HUES6 (cell line): ENCODE results near the gene PTGIR.
A peak's percentile ranks its signal among the peaks of the same experiment; 100 is the strongest.
"Not testable (repeated sequence)": the region's sequence is repeated elsewhere in the genome, so short reads cannot be mapped to it uniquely, and the experiment has no call there.

Experiments
- H3K27ac ChIP-seq: 2 replicates; pipeline ENCODE4 v1.7.0; 2013; ENCODE audit warnings: low read depth, mild to moderate bottlenecking, low read length, inconsistent platforms
- H3K27me3 ChIP-seq: 2 replicates; pipeline ENCODE4 v1.6.1; 2013; ENCODE audit warnings: low read length; ENCODE audit not compliant: control insufficient read depth, insufficient read depth
- H3K36me3 ChIP-seq: 2 replicates; pipeline ENCODE4 v1.6.1; 2013; ENCODE audit warnings: low read length; ENCODE audit not compliant: control insufficient read depth, insufficient read depth
- H3K4me1 ChIP-seq: 2 replicates; pipeline ENCODE4 v1.6.1; 2013; ENCODE audit warnings: low read length; ENCODE audit not compliant: control insufficient read depth, insufficient read depth
- H3K4me3 ChIP-seq: 2 replicates; pipeline ENCODE4 v1.5.1; 2013; ENCODE audit warnings: low read depth, low read length
- H3K9ac ChIP-seq: one replicate; pipeline ENCODE4 v1.6.1; 2013; ENCODE audit warnings: mild to moderate bottlenecking, low read length
- H3K9me3 ChIP-seq: 2 replicates; pipeline ENCODE4 v1.6.1; 2013; ENCODE audit warnings: low read depth, low read length; ENCODE audit not compliant: control insufficient read depth, insufficient read depth

The PTGIR gene

DNA sequence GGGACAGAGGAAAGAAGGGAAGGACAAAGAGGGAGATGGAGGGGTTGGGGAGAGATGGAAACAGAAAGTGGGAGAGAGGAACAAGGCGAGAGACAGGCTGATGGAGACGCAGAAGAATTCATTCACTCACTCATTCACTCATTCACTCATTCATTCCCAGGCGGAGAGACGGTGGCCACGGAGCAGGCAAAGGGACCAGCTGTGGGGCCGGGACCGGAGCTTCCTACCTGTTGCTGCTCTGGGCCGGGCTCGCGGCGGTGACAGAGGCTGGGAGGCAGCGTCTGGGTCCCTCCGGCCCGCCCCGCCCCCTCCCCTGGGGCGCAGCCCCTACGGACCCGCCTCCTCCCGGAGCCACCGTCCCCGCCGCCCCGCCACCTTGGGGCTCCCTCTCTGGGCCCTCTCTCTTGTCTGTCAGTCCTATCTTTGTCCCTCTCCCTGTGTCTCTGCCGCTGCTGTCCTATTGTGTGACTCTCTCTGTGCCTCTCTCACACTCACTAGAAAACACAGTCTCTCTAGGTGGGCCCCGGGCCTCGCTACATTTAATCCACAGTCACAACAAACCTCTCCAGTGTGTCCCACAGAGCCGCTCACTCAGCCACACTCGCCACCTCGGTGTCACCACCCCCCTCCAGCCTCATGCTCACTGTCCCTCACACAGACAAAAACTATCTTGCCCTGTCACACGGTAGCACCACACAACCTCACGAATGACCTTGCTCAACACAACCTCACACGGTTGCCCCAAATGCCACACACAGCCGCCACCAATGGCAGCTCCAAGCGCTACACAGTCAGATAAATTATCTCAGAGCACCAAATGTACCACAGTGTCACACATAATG lies 11.3 kb upstream of the PTGIR start, which contains the start of gene GNG8:
Gene GNG8 (minus strand): TSS at position 283 of the 842 bp plus-strand sequence. CDS start 1,520 bp downstream, outside the sequence.
- H3K27ac ChIP-seq, result no peak within 1 kb of the TSS
- peaks cover 27% of the 10 kb centered on the region for H3K4me1 ChIP-seq
- H3K9ac ChIP-seq, result no peak within 1 kb of the TSS
- H3K9me3 ChIP-seq, result no peaks in the 10 kb centered on the region
- peaks cover 78% of the 10 kb centered on the region for H3K27me3 ChIP-seq
- H3K36me3 ChIP-seq, result no peaks in the 10 kb centered on the region
- H3K4me3 ChIP-seq, result peak within 1 kb of the TSS; percentile 69

DNA sequence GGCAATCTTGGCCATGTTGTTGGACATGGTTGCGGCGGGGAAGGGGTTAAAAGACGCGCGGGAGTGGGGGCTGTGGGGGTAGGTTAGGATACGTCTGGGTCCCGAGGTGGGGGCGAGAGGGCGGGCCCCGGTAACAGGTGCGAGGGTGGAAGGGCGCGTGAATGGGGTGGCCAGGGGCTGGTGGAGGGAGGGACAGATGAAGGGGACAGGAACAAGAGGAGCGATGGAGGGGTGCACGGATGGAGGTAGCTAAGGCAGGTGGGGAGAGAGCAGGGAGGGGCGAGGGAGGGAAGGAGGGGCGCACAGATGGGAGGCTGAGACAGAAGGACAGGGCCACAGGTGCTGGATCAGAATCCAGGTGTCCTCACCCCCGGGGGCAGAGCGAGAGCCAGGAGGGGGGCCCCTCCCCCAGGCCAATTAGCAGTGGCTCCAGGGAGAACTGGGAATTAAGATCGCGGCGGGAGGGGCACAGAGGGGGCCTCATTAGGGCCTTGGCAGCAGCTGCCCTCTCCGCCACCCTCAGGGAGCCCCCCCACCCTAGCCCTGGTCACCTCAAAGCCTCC lies 9.8 kb upstream of the PTGIR start:
- no peak overlapping the region for H3K27ac ChIP-seq

DNA sequence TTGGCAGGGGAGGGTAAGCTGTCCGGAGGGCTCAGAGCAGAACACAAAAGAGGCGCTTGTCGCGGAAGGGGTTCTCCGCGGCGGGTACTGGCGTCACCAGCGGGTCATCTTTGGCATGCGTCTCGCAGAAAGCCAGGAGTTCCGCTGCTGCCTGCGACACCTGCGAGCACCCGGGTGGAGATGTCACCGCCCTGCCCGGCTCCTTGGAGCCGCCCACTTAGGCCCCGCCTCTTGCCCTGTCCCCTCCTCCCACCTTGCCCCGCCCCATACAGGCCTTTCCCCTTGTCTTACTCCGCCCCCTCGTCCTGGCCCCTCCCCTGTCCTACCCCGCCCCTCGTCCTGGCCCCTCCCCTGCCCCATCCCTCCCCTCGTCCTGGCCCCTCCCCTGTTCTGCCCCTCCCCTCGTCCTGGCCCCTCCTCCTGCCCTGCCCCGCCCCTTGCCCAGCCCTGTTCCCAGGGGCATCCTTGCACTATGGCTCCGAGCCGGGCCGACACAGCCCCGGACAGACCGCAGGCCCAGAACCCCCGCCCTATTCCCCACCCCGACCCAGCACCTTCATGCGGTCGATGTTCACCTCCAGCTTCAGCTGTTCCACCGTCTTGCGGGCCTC lies 9.3 kb upstream of the PTGIR start:
- Histone ChIP-seq H3K9me3 (no peaks in the 10 kb centered on the region), H3K27ac (no peak overlapping the region), H3K4me1 (peaks cover 29% of the 10 kb centered on the region), H3K4me3 (peak overlapping the region; percentile 69), H3K27me3 (peaks cover 63% of the 10 kb centered on the region), H3K36me3 (no peaks in the 10 kb centered on the region), H3K9ac (no peak overlapping the region)

More for the DNA sequence above, 9.8 kb upstream of the PTGIR start:
- peak overlapping the region; percentile 69 for H3K4me3 ChIP-seq
- no peaks in the 10 kb centered on the region for H3K9me3 ChIP-seq
- no peak overlapping the region for H3K9ac ChIP-seq
- no peaks in the 10 kb centered on the region for H3K36me3 ChIP-seq
- H3K27me3 ChIP-seq, result peaks cover 65% of the 10 kb centered on the region
- peaks cover 30% of the 10 kb centered on the region for H3K4me1 ChIP-seq

DNA sequence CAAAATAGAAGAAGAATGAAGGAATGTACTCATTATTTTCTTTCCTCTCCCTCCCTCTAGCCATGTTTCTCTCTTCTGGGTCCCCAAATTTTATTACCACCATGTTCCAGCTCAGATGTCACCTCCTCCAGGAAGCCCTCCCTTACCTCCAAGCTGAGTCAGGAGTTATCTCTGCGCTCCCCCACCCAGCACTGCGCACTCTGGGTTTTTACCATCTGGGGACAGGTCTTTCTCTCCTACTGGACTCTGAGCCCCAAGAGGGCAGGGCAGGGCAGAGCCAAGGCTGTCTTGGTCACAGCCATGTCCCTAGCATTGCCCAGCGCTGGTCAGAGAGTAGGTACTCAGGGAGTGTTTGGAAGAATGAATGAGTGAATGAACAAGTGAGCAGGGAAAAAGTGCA lies 8.2 kb upstream of the PTGIR start:
- H3K36me3 ChIP-seq, result no peaks in the 10 kb centered on the region
- no peak overlapping the region for H3K9ac ChIP-seq
- H3K27me3 ChIP-seq, result peaks cover 59% of the 10 kb centered on the region
- H3K4me1 ChIP-seq, result peaks cover 25% of the 10 kb centered on the region
- no peak overlapping the region for H3K27ac ChIP-seq
- no peak overlapping the region for H3K4me3 ChIP-seq
- no peaks in the 10 kb centered on the region for H3K9me3 ChIP-seq

DNA sequence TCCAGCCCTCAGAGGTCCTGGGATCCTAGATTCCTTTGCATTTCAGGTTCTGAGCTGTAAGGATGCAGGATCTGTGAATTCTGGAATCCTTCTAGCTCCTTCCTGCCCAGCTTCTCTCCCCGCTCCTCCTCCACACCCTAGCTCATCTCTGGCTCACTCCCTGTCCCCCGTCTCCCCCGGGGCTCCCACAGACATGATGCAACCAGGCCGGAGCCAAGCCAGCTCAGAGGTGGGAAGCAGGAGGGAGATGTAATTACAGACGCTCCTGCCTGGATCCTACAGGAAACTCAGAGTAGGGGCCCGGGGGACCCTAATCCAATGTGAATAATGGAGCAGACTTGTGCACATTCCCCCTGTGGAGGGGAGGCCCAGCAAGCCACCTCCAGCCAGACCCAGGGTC lies 6.6 kb upstream of the PTGIR start:
- Histone ChIP-seq H3K27me3 (peaks cover 42% of the 10 kb centered on the region), H3K27ac (no peak overlapping the region), H3K36me3 (no peaks in the 10 kb centered on the region), H3K9me3 (no peaks in the 10 kb centered on the region), H3K9ac (no peak overlapping the region), H3K4me3 (no peak overlapping the region), H3K4me1 (peaks cover 26% of the 10 kb centered on the region)

DNA sequence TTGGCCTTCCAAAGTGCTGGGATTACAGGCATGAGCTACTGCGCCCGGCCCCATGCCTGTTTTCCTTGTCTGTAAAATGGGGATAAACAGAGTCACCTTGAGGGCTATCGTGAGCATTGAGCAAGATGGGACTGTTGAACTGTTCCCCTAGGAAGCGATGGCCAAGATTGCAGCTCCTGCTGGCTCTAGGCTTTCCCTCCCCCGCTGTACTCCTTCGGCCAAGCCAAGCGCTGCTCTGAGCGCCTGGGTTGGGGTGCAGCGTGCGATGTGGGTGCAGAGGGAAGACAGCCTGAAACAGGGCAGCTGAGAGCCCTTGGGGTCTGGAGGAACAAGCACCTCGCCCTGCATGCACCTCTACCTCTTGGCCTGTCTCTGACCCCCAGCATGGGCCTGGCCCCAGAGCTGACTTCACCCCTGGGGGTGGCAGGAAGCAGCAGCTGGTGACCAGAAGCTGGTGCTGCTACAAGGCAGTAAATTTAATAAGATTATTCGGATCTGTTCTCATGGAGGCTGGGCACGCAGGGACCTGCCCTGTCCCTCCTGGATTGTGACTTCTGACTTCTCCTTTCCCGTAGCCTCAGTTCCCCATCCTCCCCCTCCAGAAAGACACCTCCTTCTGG lies 5.8 kb upstream of the PTGIR start:
- Histone ChIP-seq H3K36me3 (no peaks in the 10 kb centered on the region), H3K9ac (no peak overlapping the region), H3K4me1 (peaks cover 22% of the 10 kb centered on the region), H3K9me3 (no peaks in the 10 kb centered on the region), H3K27me3 (peaks cover 34% of the 10 kb centered on the region), H3K27ac (no peak overlapping the region), H3K4me3 (no peak overlapping the region)

DNA sequence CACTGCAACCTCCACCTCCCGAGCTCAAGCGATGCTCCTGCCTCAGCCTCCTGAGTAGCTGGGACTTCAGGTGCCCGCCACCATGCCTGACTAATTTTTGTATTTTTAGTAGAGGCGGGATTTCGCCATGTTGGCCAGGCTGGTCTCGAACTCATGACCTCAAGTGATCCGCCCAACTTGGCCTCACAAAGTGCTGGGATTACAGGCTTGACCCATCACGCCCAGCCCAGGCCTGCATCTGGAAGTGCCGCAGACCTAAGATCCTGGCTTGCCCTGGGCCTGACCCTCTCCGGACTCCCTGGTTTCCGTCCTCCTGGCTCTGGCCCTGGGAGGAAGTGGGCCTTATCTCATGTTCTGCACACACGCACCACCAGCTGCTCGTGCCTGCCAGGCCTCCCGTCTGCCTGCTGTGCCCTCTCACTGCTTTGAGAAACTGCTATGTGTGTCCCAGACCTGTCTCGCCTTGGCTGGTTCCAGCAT lies 4.7 kb upstream of the PTGIR start:
- Histone ChIP-seq H3K4me1 (peaks cover 27% of the 10 kb centered on the region), H3K36me3 (no peaks in the 10 kb centered on the region), H3K4me3 (no peak overlapping the region), H3K9me3 (no peaks in the 10 kb centered on the region), H3K27ac (no peak overlapping the region), H3K27me3 (peaks cover 26% of the 10 kb centered on the region), H3K9ac (no peak overlapping the region)

DNA sequence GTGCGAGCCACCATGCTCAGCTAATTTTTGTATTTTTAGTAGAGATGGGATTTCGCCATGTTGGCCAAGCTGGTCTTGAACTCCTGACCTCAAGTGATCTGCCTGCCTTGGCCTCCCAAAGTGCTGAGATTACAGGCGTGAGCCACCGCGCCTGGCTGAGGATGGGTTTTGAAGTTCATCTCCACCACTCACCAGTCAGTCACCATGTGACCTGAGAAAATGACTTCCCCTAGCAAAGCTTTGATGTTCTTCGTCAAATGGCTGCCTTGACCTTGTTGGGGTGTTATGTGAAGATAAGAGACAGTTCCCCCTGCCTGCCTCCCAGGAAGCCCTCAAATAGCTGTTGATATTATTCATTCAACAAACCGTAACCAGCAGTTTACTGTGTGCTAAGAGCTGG lies 4.1 kb upstream of the PTGIR start:
- peaks cover 27% of the 10 kb centered on the region for H3K4me1 ChIP-seq
- H3K9ac ChIP-seq, H3K27ac ChIP-seq: not testable (repeated sequence)

DNA sequence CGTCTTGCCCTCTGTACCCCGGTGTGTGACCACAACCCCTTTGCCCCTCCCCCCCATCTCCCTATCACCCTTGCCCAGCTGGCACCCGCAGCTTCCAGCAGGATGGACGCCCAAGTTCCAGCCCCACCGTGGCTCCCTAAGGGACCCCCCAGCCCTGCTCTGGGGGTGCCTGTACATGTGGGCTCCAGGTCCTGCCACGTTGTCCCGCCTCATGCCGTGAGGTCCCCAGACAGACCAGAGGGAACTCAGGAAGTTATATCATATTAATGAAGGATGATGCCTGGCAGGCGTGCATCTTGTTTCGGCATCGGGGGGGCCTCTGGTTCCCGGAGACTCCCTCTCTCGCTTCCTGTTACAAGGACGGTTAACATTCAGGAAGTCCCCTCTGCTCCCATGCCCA lies 1.6 kb upstream of the PTGIR start:
- H3K9ac ChIP-seq, result no peak overlapping the region
- H3K36me3 ChIP-seq, result no peaks in the 10 kb centered on the region

More for the DNA sequence above, 4.1 kb upstream of the PTGIR start:
- H3K9me3 ChIP-seq, H3K36me3 ChIP-seq, H3K4me3 ChIP-seq: not testable (repeated sequence)
- peaks cover 23% of the 10 kb centered on the region for H3K27me3 ChIP-seq

DNA sequence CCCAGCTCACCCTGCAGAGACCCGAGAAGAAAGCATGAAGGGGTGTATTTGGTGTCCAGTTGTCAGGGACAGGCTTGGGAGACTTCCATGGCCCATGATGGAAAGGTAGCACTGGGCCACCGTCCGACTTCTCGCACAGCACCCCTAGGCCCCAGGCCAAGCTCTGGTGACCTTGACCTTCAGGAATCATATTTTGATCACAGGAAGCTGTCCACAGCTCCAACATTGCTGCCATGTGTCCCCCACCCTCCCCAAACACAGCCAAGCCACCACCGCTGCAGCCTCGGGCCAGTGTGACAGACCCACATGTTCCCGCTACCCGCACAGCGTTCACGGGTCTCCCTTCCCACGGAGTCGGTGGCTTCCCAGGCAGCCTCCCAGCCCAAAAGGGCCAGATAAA lies 842 bp upstream of the PTGIR start:
- H3K4me3 ChIP-seq, result no peak overlapping the region
- peaks cover 19% of the 10 kb centered on the region for H3K4me1 ChIP-seq
- H3K27ac ChIP-seq, result no peak overlapping the region

More for the DNA sequence above, 1.6 kb upstream of the PTGIR start:
- Histone ChIP-seq H3K9me3 (no peaks in the 10 kb centered on the region), H3K27me3 (peaks cover under 1% of the 10 kb centered on the region; the same call in 1 of the 2 replicates), H3K4me1 (peaks cover 20% of the 10 kb centered on the region), H3K27ac (no peak overlapping the region), H3K4me3 (no peak overlapping the region)

More for the DNA sequence above, 842 bp upstream of the PTGIR start:
- Histone ChIP-seq H3K9ac (no peak overlapping the region), H3K9me3 (no peaks in the 10 kb centered on the region), H3K36me3 (no peaks in the 10 kb centered on the region), H3K27me3 (no peaks in the 10 kb centered on the region)
